ENCODE data around the gene NPFFR1.

Gene NPFFR1

GRCh38 chr10:70323138-70323696 lies 39.4 kb upstream of the NPFFR1 start:
- TF ChIP-seq FOXP2 (optimal IDR thresholded peaks at IDR 0.05; ENCODE audit: borderline replicate concordance, extremely low read depth, extremely low read length, insufficient read depth) = no peak
- no peak for TF ChIP-seq REST (IDR thresholded peaks at IDR 0.05; ENCODE audit: insufficient read depth in 1 of 2, low read depth in 2 of 2, low read length in 2 of 2)
- no peak for TF ChIP-seq TAF1 (IDR thresholded peaks at IDR 0.05; ENCODE audit: borderline replicate concordance, insufficient read depth, low read length)
- no peak for TF ChIP-seq POLR2AphosphoS5 (IDR thresholded peaks at IDR 0.05; ENCODE audit: low read depth, low read length)
- no peak for TF ChIP-seq SIN3A (IDR thresholded peaks at IDR 0.05; ENCODE audit: borderline replicate concordance, insufficient read depth, low read length)

GRCh38 chr10:70321897-70322890 lies 38.4 kb upstream of the NPFFR1 start:
- TF ChIP-seq REST (IDR thresholded peaks at IDR 0.05; ENCODE audit: insufficient read depth in 1 of 2, low read depth in 2 of 2, low read length in 2 of 2) (no peak), FOXP2 (optimal IDR thresholded peaks at IDR 0.05; ENCODE audit: borderline replicate concordance, extremely low read depth, extremely low read length, insufficient read depth) (no peak), SIN3A (IDR thresholded peaks at IDR 0.05; ENCODE audit: borderline replicate concordance, insufficient read depth, low read length) (no peak)

- no peak for TF ChIP-seq POLR2AphosphoS5 (IDR thresholded peaks at IDR 0.05; ENCODE audit: low read depth, low read length)
- TF ChIP-seq FOXP2 (optimal IDR thresholded peaks at IDR 0.05; ENCODE audit: borderline replicate concordance, extremely low read depth, extremely low read length, insufficient read depth) = no peak
Measured at GRCh38 chr10:70321233-70321632, 37.4 kb upstream of the NPFFR1 start.

GRCh38 chr10:70320751-70321150 lies 36.9 kb upstream of the NPFFR1 start:
- TF ChIP-seq FOXP2 (optimal IDR thresholded peaks at IDR 0.05; ENCODE audit: borderline replicate concordance, extremely low read depth, extremely low read length, insufficient read depth) (no peak), TAF1 (IDR thresholded peaks at IDR 0.05; ENCODE audit: borderline replicate concordance, insufficient read depth, low read length) (no peak), SIN3A (IDR thresholded peaks at IDR 0.05; ENCODE audit: borderline replicate concordance, insufficient read depth, low read length) (no peak), REST (IDR thresholded peaks at IDR 0.05; ENCODE audit: insufficient read depth in 1 of 2, low read depth in 2 of 2, low read length in 2 of 2) (no peak)

- TF ChIP-seq POLR2AphosphoS5 (IDR thresholded peaks at IDR 0.05; ENCODE audit: low read depth, low read length) (no peak), TAF1 (IDR thresholded peaks at IDR 0.05; ENCODE audit: borderline replicate concordance, insufficient read depth, low read length) (no peak), FOXP2 (optimal IDR thresholded peaks at IDR 0.05; ENCODE audit: borderline replicate concordance, extremely low read depth, extremely low read length, insufficient read depth) (no peak), SIN3A (IDR thresholded peaks at IDR 0.05; ENCODE audit: borderline replicate concordance, insufficient read depth, low read length) (no peak), REST (IDR thresholded peaks at IDR 0.05; ENCODE audit: insufficient read depth in 1 of 2, low read depth in 2 of 2, low read length in 2 of 2) (no peak)
Measured at GRCh38 chr10:70319824-70320223, 36.0 kb upstream of the NPFFR1 start.
